Measurements from ENCODE around the gene SERPINB1.
A peak's percentile ranks its signal among the peaks of the same experiment; 100 is the strongest.
"Not testable (repeated sequence)": the region's sequence is repeated elsewhere in the genome, so short reads cannot be mapped to it uniquely, and the experiment has no call there.

The SERPINB1 gene

DNA sequence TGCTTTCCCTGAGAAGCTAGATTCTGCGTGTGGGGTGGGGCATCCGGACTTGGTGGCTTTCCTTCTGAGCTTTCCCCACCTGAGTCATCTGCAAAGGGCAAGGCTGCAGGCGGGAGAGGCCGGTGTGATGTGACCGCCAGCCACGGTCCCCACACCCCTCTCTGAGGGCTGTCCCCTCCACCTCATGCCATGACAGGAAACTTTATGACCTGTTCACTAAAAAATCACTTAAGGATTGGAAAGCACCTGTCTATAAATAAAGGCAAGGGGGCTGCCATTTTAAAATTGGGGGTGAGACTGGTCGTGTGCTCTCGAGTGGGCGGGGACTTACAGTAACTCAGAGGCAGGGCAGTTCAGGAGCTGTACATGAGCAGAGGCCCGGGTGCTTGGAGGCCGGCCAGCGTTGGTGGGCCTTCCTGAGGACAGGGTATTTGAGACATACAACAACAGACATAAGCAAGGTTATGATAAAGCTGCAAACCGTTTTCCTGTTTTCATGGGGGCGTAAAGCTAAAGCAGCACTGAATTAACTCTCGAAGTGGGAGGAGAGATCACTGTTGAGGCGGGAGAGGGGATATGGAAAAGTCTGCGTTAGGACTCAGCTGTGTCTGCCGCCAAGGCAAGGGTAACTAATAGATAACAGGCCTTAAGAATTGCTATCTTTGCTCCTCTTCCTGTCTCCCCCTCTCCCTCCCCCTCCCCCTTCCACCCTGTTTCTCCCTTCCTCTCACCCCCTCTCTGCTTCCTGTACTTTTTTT is 16.1 kb upstream of the SERPINB1 start:
- peak overlapping the region; percentile 42 to 74 for H3K27ac ChIP-seq
- DNase-seq (ENCODE audit: low spot score), result no peak
- TF ChIP-seq, protein P1, sequence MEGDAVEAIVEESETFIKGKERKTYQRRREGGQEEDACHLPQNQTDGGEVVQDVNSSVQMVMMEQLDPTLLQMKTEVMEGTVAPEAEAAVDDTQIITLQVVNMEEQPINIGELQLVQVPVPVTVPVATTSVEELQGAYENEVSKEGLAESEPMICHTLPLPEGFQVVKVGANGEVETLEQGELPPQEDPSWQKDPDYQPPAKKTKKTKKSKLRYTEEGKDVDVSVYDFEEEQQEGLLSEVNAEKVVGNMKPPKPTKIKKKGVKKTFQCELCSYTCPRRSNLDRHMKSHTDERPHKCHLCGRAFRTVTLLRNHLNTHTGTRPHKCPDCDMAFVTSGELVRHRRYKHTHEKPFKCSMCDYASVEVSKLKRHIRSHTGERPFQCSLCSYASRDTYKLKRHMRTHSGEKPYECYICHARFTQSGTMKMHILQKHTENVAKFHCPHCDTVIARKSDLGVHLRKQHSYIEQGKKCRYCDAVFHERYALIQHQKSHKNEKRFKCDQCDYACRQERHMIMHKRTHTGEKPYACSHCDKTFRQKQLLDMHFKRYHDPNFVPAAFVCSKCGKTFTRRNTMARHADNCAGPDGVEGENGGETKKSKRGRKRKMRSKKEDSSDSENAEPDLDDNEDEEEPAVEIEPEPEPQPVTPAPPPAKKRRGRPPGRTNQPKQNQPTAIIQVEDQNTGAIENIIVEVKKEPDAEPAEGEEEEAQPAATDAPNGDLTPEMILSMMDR (IDR thresholded peaks at IDR 0.05), result no peak
- H3K4me3 ChIP-seq, result peak overlapping the region; percentile 48

DNA sequence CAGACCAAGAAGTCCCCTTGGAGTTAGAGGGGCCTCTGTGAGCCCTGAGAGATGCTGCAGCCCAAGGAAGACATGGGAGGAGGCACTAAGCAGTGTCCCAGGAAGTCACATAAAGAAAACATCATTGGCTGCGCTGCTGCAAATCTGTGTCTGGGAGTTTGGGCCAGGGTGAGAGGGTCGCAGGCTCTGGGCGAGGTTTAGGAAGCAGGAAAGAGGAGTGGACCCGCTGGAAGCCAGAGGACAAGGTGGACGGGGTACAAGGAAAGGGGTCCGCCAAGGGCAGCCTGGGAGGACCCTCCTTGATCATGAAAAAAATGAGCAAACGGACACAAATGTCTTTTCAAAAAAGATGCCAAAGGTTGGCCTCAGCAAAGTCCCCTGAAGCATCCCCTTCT is 15.5 kb upstream of the SERPINB1 start:
- TF ChIP-seq, protein P1 (IDR thresholded peaks at IDR 0.05), result no peak
- Histone ChIP-seq H3K27ac (peak overlapping the region; percentile 42 to 74), H3K4me3 (peak overlapping the region; percentile 48)
- DNase-seq (ENCODE audit: low spot score), result no peak

DNA sequence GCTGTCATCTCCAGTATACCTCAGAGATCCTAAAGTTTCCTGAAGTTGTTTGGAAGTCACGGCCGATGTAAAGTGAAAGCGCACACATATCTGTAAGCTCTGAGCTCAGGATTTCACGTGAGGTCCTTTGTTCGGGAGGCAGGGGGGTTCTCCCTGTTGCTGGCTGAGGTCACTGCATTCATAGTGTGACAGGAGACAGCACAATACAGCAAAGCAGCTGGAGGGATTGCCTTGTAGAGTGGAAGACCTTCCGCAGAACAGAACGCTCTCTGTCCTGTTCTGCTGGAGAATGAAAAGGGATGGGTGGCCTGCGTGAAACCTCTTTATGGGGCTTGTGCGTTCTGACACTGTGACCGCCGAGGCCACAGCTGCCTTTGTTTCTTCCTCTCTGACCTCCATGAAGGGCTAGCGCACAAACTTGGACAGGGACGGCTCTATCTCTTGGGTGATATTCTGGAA is 13.4 kb upstream of the SERPINB1 start:
- no peak for DNase-seq (ENCODE audit: low spot score)
- peak overlapping the region; percentile 67 for H3K4me3 ChIP-seq
- TF ChIP-seq, protein P1 (IDR thresholded peaks at IDR 0.05), result no peak
- peak overlapping the region in 1 of 2 donors; percentile 87 for H3K27ac ChIP-seq

DNA sequence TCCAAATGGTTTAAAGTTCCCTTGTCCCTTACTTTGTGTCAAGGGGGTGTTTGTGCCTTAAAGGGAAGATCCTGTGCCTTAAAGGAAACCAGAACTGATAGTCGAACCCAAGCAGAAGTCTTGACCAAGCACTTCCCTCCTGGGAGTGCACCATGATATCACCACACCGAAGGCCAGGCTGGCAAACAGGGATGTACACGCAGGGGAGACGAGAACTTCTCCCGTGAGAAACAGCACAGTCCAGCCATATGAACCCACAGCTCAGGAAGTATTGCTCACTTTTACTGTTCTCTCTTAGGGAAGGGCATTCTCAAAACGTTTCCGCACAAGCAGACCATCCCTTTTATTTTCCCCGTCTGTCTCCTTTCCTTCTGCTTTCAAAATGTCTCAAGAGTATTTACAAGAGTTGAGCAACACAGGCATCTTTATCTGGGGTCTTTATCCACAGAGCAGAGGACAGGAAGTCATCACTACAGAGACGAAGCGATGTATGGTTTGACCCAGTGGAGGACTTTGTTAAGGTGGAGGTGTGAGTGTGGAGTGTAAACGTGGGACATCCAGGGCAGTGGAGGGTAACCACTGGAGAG is 12.8 kb upstream of the SERPINB1 start:
- no peak for DNase-seq (ENCODE audit: low spot score)

DNA sequence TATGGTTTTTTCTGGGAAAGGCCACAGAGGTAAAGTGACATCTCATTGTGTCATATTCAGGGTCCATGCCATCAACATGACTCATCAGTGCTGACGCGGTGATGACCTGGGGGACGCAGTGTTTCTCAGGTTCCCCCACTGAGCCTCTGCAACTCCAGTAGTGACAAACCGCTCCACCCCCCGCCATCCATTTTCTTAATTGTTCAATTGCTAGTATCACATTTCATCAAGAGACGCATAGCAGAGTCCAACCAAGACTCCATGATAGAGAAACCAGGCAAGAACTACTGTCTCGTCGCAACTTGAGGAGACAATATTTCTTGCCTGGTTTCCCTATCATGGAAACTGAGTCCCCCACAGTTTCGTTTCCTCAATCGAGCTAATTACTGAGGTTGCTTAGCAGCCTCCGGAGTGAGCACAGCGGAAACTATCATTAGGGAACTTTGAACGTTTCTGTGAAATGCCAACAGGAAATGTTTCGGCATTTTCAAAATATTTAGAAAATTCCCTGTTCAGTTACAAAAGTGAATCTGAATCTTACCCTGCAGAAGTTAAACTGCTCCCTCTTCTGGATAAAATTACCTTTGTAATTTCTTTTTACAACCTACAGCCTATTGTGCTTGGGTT is 12.2 kb upstream of the SERPINB1 start:
- Histone ChIP-seq H3K27ac (peak overlapping the region; percentile 68 to 87), H3K4me3 (peak overlapping the region; percentile 67)
- no peak for DNase-seq (ENCODE audit: low spot score)
- TF ChIP-seq, protein P1 (IDR thresholded peaks at IDR 0.05), result peak; percentile 23

More for the DNA sequence above, 12.8 kb upstream of the SERPINB1 start:
- TF ChIP-seq, protein P1 (IDR thresholded peaks at IDR 0.05), result no peak
- peak overlapping the region; percentile 68 to 87 for H3K27ac ChIP-seq
- H3K4me3 ChIP-seq, result peak overlapping the region; percentile 67

DNA sequence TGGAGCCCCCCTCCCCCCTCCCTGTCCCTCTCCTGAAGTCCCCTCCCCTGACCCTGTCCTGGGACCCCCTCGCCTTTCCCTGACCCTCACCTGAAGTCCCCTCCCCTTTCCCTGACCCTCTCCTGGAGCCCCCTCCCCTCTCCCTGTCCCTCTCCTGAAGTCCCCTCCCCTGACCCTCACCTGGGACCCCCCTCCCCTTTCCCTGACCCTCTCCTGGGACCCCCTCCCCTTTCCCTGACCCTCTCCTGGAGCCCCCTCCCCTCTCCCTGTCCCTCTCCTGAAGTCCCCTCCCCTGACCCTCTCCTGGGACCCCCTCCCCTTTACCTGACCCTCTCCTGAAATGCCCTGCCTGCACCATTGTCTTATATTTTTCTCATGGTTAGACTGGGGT is 11.7 kb upstream of the SERPINB1 start:
- Histone ChIP-seq H3K27ac (peak overlapping the region; percentile 68 to 87), H3K4me3 (peak overlapping the region; percentile 67)
- not testable (repeated sequence) for DNase-seq (ENCODE audit: low spot score)

DNA sequence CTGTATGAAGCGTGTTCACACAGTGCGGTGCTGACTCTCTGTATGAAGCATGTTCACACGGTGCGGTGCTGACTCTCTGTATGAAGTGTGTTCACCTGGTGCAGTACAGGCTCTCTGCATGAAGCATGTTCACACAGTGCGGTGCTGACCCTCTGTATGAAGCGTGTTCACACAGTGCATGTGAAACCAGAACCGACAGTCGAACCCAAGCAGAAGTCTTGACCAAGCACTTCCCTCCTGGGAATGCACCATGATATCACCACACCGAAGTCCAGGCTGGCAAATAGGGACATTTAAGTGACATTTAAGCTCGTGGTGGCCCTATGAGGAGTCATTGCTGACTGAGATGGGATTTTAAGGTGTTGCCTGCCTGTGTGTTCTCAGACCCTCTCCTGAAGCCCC is 11.3 kb upstream of the SERPINB1 start:
- Histone ChIP-seq H3K4me3 (no peak overlapping the region), H3K27ac (peak overlapping the region; percentile 68 to 87)
- TF ChIP-seq, protein P1 (IDR thresholded peaks at IDR 0.05), result no peak
- DNase-seq (ENCODE audit: low spot score), result no peak
